Bone marrow (tissue), 2 donors: Measurements from ENCODE around the gene ASCL5.

Experiments
- DNase-seq, 2 donors: peaks; one replicate each; lab custom pipeline; 2025; lab: John Stamatoyannopoulos, UW

The ASCL5 gene

GRCh38 chr1:201111156-201111555 lies 15.8 kb downstream of the ASCL5 start:
- DNase-seq = no peak

- DNase-seq = no peak
Measured at GRCh38 chr1:201110616-201111015, 16.4 kb downstream of the ASCL5 start.

GRCh38 chr1:201110138-201110537 lies 16.8 kb downstream of the ASCL5 start:
- no peak for DNase-seq

GRCh38 chr1:201109651-201110050 lies 17.3 kb downstream of the ASCL5 start:
- DNase-seq = no peak

- no peak for DNase-seq
Measured at GRCh38 chr1:201108614-201109013, 18.4 kb downstream of the ASCL5 start.

GRCh38 chr1:201105688-201106087 lies 21.3 kb downstream of the ASCL5 start:
- DNase-seq = no peak

GRCh38 chr1:201104141-201104540 lies 22.8 kb downstream of the ASCL5 start:
- DNase-seq = no peak

GRCh38 chr1:201103666-201104065 lies 23.3 kb downstream of the ASCL5 start:
- no peak for DNase-seq

GRCh38 chr1:201100169-201100930 lies 26.6 kb downstream of the ASCL5 start:
- DNase-seq = no peak

GRCh38 chr1:201098992-201099677 lies 27.8 kb downstream of the ASCL5 start:
- no peak for DNase-seq

- no peak for DNase-seq
Measured at GRCh38 chr1:201096977-201097856, 29.8 kb downstream of the ASCL5 start.

GRCh38 chr1:201096041-201096461 lies 30.9 kb downstream of the ASCL5 start:
- no peak for DNase-seq

- no peak for DNase-seq
Measured at GRCh38 chr1:201095581-201095980, 31.4 kb downstream of the ASCL5 start.

- no peak for DNase-seq
Measured at GRCh38 chr1:201094832-201095231, 32.2 kb downstream of the ASCL5 start.

GRCh38 chr1:201093962-201094361 lies 33.0 kb downstream of the ASCL5 start:
- DNase-seq = no peak

GRCh38 chr1:201093561-201093960 lies 33.4 kb downstream of the ASCL5 start:
- no peak for DNase-seq

- DNase-seq = no peak
Measured at GRCh38 chr1:201092738-201093137, 34.2 kb downstream of the ASCL5 start.

GRCh38 chr1:201091256-201091655 lies 35.7 kb downstream of the ASCL5 start:
- no peak for DNase-seq

- DNase-seq = no peak
Measured at GRCh38 chr1:201090541-201090940, 36.4 kb downstream of the ASCL5 start.

GRCh38 chr1:201089596-201089995 lies 37.4 kb downstream of the ASCL5 start:
- DNase-seq = no peak

GRCh38 chr1:201088901-201089525 lies 38.0 kb downstream of the ASCL5 start:
- no peak for DNase-seq

GRCh38 chr1:201088395-201088794 lies 38.6 kb downstream of the ASCL5 start:
- no peak for DNase-seq
